ENCODE data around the gene CASP3. TPM values are rescaled to one million over a fixed set of nuclear protein-coding genes. Genes with fewer than 3 reads are reported as not detected.
A peak's percentile ranks its signal among the peaks of the same experiment; 100 is the strongest.

The CASP3 gene
- total and polyA plus RNA-seq, 9 of the 15 experiments (the other 6 are each of a cell fraction or from before 2014, with no cell fraction given), result 17.6 to 40.1 (median 31.8) TPM

- TF ChIP-seq RBFOX2 (IDR thresholded peaks at IDR 0.05; ENCODE audit: low read depth, low read length), result peak; percentile 93
- no peak for TF ChIP-seq ZNF449 (CRISPR knock-in tag; IDR thresholded peaks at IDR 0.05)
- no peak for TF ChIP-seq CBX8 (IDR thresholded peaks at IDR 0.05; ENCODE audit: borderline replicate concordance, extremely low read depth, low read depth, low read length, poor library complexity, severe bottlenecking)
- peak; percentile 79 for TF ChIP-seq POLR2H (tag; IDR thresholded peaks at IDR 0.05; ENCODE audit: low read depth)
- TF ChIP-seq SNIP1 (IDR thresholded peaks at IDR 0.05; ENCODE audit: low read depth), result no peak
- no peak for TF ChIP-seq HLTF (IDR thresholded peaks at IDR 0.05)
- no peak for TF ChIP-seq BRD9 (IDR thresholded peaks at IDR 0.05; ENCODE audit: low read depth, partially characterized antibody)
- peak; percentile 87 for TF ChIP-seq SMAD4 (CRISPR knock-in tag; conservative IDR thresholded peaks at IDR 0.05)
- TF ChIP-seq MLX (CRISPR knock-in tag; conservative IDR thresholded peaks at IDR 0.05), result no peak
- TF ChIP-seq TBP (optimal IDR thresholded peaks at IDR 0.05; ENCODE audit: low read depth, low read length), result peak; percentile 86
- no peak for TF ChIP-seq ZNF584 (CRISPR knock-in tag; IDR thresholded peaks at IDR 0.05; ENCODE audit: low read depth)
- TF ChIP-seq POLR2B (IDR thresholded peaks at IDR 0.05; ENCODE audit: low read depth, partially characterized antibody), result peak; percentile 69
- TF ChIP-seq IFI16 (CRISPR knock-in tag; IDR thresholded peaks at IDR 0.05), result no peak
- TF ChIP-seq E2F6 (IDR thresholded peaks at IDR 0.05; ENCODE audit: borderline replicate concordance in 1 of 2, extremely low read depth in 1 of 2, insufficient read depth in 1 of 2, insufficient read length in 1 of 2, low read depth in 1 of 2, low read length in 1 of 2, poor library complexity in 1 of 2, severe bottlenecking in 1 of 2), result peak in 1 of 2 experiments; percentile 57
- TF ChIP-seq TCF3 (CRISPR knock-in tag; IDR thresholded peaks at IDR 0.05), result 0 out of 2 replicates have a peak, but pooled peaks have one; percentile 17
- TF ChIP-seq ERF (CRISPR knock-in tag; IDR thresholded peaks at IDR 0.05), result no peak
- TF ChIP-seq SMAD3 (CRISPR knock-in tag; conservative IDR thresholded peaks at IDR 0.05), result 0 out of 2 replicates have a peak, but pooled peaks have one; percentile 20
- peak; percentile 85 for TF ChIP-seq KDM5B (IDR thresholded peaks at IDR 0.05; ENCODE audit: insufficient replicate concordance, low read depth, low read length)
- peak; percentile 84 for TF ChIP-seq SUPT5H (IDR thresholded peaks at IDR 0.05)
- 0 out of 2 replicates have a peak, but pooled peaks have one; percentile 12 for TF ChIP-seq KLF6 (CRISPR knock-in tag; IDR thresholded peaks at IDR 0.05; ENCODE audit: borderline replicate concordance)
- TF ChIP-seq HCFC1 (IDR thresholded peaks at IDR 0.05; ENCODE audit: low read depth, low read length), result peak; percentile 31; the same call in 1 of the 2 replicates
Measured at GRCh38 chr4:184649026-184649970, at the start of gene CASP3, which contains the start of gene PRIMPOL (continued).
